ENCODE data around the gene CHST7. TPM values are rescaled to one million over a fixed set of nuclear protein-coding genes. Genes with fewer than 3 reads are reported as not detected.

The CHST7 gene
- total RNA-seq, 1 donor from 2014 or later = 64.6 TPM

GRCh38 chrX:46545111-46546005, 28.2 kb upstream of the CHST7 start, which contains the start of gene ZNF674:
ZNF674 (minus strand) TSS chrX:46545421; CDS start chrX:46542087, 3,334 bp downstream.
- DNase-seq (ENCODE audit: low spot score in 2 of 2) = peak; percentile 60 to 94
- TF ChIP-seq, protein P1, sequence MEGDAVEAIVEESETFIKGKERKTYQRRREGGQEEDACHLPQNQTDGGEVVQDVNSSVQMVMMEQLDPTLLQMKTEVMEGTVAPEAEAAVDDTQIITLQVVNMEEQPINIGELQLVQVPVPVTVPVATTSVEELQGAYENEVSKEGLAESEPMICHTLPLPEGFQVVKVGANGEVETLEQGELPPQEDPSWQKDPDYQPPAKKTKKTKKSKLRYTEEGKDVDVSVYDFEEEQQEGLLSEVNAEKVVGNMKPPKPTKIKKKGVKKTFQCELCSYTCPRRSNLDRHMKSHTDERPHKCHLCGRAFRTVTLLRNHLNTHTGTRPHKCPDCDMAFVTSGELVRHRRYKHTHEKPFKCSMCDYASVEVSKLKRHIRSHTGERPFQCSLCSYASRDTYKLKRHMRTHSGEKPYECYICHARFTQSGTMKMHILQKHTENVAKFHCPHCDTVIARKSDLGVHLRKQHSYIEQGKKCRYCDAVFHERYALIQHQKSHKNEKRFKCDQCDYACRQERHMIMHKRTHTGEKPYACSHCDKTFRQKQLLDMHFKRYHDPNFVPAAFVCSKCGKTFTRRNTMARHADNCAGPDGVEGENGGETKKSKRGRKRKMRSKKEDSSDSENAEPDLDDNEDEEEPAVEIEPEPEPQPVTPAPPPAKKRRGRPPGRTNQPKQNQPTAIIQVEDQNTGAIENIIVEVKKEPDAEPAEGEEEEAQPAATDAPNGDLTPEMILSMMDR (IDR thresholded peaks at IDR 0.05) = peak; percentile 12 to 31 (median 29)
- intact Hi-C loops (cut with DNase I) = loop anchor here (2.0 to 10.0 kb wide), 2 partner anchors 37 to 1671 kb away; partner anchors contain the start of gene KDM6A
- H3K4me3 ChIP-seq = peak within 1 kb of the TSS; percentile 56 to 80
- H3K27me3 ChIP-seq = no peaks in the 10 kb centered on the region
- H3K36me3 ChIP-seq = no peaks in the 10 kb centered on the region
- peak within 1 kb of the TSS; percentile 75 to 86 for H3K27ac ChIP-seq
- no peaks in the 10 kb centered on the region for H3K9me3 ChIP-seq
- peaks cover 0 to 9% of the 10 kb centered on the region in 2 donors for H3K4me1 ChIP-seq

DNA sequence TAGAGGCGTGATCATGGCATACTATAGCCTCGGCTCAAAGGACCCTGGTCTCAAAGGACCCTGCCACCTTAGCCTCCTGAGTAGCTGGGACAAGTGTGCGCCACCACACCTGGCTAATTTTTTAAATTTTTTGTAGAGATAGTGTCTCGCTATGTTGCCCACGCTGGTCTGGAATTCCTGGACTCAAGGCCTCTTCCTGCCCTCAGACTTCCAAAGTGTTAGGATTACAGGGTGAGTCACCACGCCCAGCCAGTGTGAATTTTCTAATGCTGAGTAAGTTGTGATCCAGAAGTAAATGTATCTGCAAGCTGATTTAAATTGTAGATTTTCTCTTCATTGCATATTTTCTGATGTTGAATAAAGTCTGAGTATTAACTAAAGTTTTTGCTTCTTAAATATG, 25.7 kb upstream of the CHST7 start:
- intact Hi-C loops (cut with DNase I) = loop anchor here (10.0 kb wide), 1 partner anchor 1673 kb away; the partner anchor contains the start of gene KDM6A
- DNase-seq (ENCODE audit: low spot score in 2 of 2) = no peak
- TF ChIP-seq, protein P1 (IDR thresholded peaks at IDR 0.05) = no peak
- Histone ChIP-seq H3K36me3 (no peaks in the 10 kb centered on the region), H3K9me3 (no peaks in the 10 kb centered on the region), H3K4me1 (peaks cover 0 to 9% of the 10 kb centered on the region in 2 donors), H3K4me3 (no peak overlapping the region), H3K27ac (no peak overlapping the region), H3K27me3 (no peaks in the 10 kb centered on the region)

- no peaks in the 10 kb centered on the region for H3K36me3 ChIP-seq
- no peak overlapping the region for H3K4me3 ChIP-seq
- TF ChIP-seq, protein P1 (IDR thresholded peaks at IDR 0.05) = no peak
- no peaks in the 10 kb centered on the region for H3K27me3 ChIP-seq
- DNase-seq (ENCODE audit: low spot score in 2 of 2) = no peak
- no peak overlapping the region for H3K27ac ChIP-seq
- H3K4me1 ChIP-seq = peaks cover 0 to 6% of the 10 kb centered on the region in 2 donors
- intact Hi-C loops (cut with DNase I) = loop anchor here (10.0 kb wide), 1 partner anchor 1675 kb away; the partner anchor contains the start of gene KDM6A
- H3K9me3 ChIP-seq = no peaks in the 10 kb centered on the region
These were observed 23.7 kb upstream of the CHST7 start for GRCh38 chrX:46549914-46550313.

GRCh38 chrX:46551494-46552128, 22.0 kb upstream of the CHST7 start:
- Histone ChIP-seq H3K27ac (no peak overlapping the region), H3K9me3 (no peaks in the 10 kb centered on the region), H3K36me3 (no peaks in the 10 kb centered on the region), H3K4me3 (no peak overlapping the region), H3K27me3 (no peaks in the 10 kb centered on the region), H3K4me1 (peaks cover 0 to 6% of the 10 kb centered on the region in 2 donors)
- intact Hi-C loops (cut with DNase I) = no loop called here
- TF ChIP-seq, protein P1 (IDR thresholded peaks at IDR 0.05) = no peak
- no peak for DNase-seq (ENCODE audit: low spot score in 2 of 2)

DNA sequence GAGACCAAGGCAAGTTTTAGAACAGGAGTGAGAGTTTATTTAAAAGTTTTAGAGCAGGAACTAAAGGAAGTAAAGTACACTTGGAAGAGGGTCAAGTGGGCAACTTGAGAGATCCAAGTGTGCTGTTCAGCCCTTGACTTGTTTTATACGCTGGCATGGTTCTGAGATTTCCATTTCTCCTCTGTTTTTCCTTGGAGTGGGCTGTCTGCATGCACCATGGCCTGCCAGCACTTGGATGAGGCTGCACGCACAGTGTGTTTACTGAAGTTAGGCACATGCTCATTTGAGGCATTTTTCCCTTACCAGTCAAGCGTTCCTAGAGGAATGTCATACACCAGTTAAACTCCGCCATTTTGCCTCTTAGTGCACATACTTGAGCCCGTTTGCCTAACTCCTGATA, 19.6 kb upstream of the CHST7 start:
- TF ChIP-seq, protein P1 (IDR thresholded peaks at IDR 0.05) = no peak
- H3K4me1 ChIP-seq = no peaks in the 10 kb centered on the region
- H3K27me3 ChIP-seq = no peaks in the 10 kb centered on the region
- DNase-seq (ENCODE audit: low spot score in 2 of 2) = no peak
- no peak overlapping the region for H3K27ac ChIP-seq
- no peak overlapping the region for H3K4me3 ChIP-seq
- intact Hi-C loops (cut with DNase I) = loop anchor here (2.0 kb wide), 2 partner anchors 87 to 133 kb away; no protein-coding TSS in a partner anchor
- no peaks in the 10 kb centered on the region for H3K36me3 ChIP-seq
- no peaks in the 10 kb centered on the region for H3K9me3 ChIP-seq

Measured in ascending aorta (tissue), 2 donors.